Breast epithelium (tissue), 3 donors: ENCODE data around the gene NTN5.

ENCODE experiments used
- CTCF ChIP-seq, 3 donors: fragments of 450-650 bp; IDR thresholded peaks; one replicate each; pipeline ENCODE4 v1.5.1; 2016 to 2017; ENCODE audit warnings: antibody characterized with exemption in 3 of 3, mild to moderate bottlenecking in 3 of 3, moderate library complexity in 3 of 3
- POLR2A ChIP-seq: fragments of 450-650 bp; IDR thresholded peaks from one replicate; pipeline ENCODE4 v1.6.1; 2016; ENCODE audit warnings: antibody characterized with exemption, mild to moderate bottlenecking, moderate library complexity

GRCh38 chr19:48703316-48703715 is 30.5 kb upstream of the NTN5 start:
- TF ChIP-seq POLR2A (no peak), CTCF (IDR thresholded peaks at IDR 0.05) (no peak)
